SK-N-SH treated with all-trans-retinoic acid at 6 μM for 48 hours (cell line): Measurements from ENCODE around the gene NTN5.
A peak's percentile ranks its signal among the peaks of the same experiment; 100 is the strongest.

Experiments used
- ATAC-seq: fragments of 200-7000 bp; cut with Tn5 transposase; 3 replicates; pipeline ENCODE4 v1.9.1; 2020; ENCODE audit warnings: mild to moderate bottlenecking, moderate library complexity
- ARNTL ChIP-seq: fragments of 450-650 bp; formaldehyde crosslinking; IDR thresholded peaks from 2 replicates; pipeline ENCODE4 v1.5.0; 2020; ENCODE audit warnings: low read depth, mild to moderate bottlenecking, moderate library complexity, borderline replicate concordance
- BACH2 ChIP-seq: fragments of 250-450 bp; sonication (Bioruptor Pico); IDR thresholded peaks from 2 replicates; pipeline ENCODE4 v1.9.0; 2021; ENCODE audit warnings: mild to moderate bottlenecking, borderline replicate concordance
- CREB5 ChIP-seq: fragments of 250-450 bp; sonication (Bioruptor Pico); IDR thresholded peaks from 2 replicates; pipeline ENCODE4 v1.5.1; 2020; ENCODE audit warnings: low read depth, mild to moderate bottlenecking, moderate library complexity
- PATZ1 ChIP-seq: fragments of 250-450 bp; sonication (Bioruptor Pico); IDR thresholded peaks from 2 replicates; pipeline ENCODE4 v1.8.0; 2020; ENCODE audit warnings: mild to moderate bottlenecking, moderate library complexity, borderline replicate concordance
- POU6F1 ChIP-seq: fragments of 250-450 bp; sonication (Bioruptor Pico); IDR thresholded peaks from 2 replicates; pipeline ENCODE4 v1.8.0; 2021; ENCODE audit warnings: low read depth, mild to moderate bottlenecking, moderate library complexity, borderline replicate concordance
- PPARA ChIP-seq: fragments of 250-450 bp; sonication (Bioruptor Pico); IDR thresholded peaks from 2 replicates; pipeline ENCODE4 v1.5.0; 2020; ENCODE audit warnings: mild to moderate bottlenecking, borderline replicate concordance
- RARB ChIP-seq: fragments of 250-450 bp; sonication (Bioruptor Pico); IDR thresholded peaks from 2 replicates; pipeline ENCODE4 v1.8.0; 2021; ENCODE audit warnings: mild to moderate bottlenecking, moderate library complexity
- SNAI2 ChIP-seq: fragments of 250-450 bp; sonication (Bioruptor Pico); IDR thresholded peaks from 2 replicates; pipeline ENCODE4 v1.5.0; 2020; ENCODE audit warnings: mild to moderate bottlenecking, moderate library complexity
- TOX ChIP-seq: fragments of 250-450 bp; sonication (Bioruptor Pico); IDR thresholded peaks from 2 replicates; pipeline ENCODE4 v1.8.0; 2021; ENCODE audit warnings: mild to moderate bottlenecking, moderate library complexity, borderline replicate concordance
- ZC3H10 ChIP-seq: fragments of 250-450 bp; sonication (Bioruptor Pico); IDR thresholded peaks from 2 replicates; pipeline ENCODE4 v1.5.1; 2021; ENCODE audit warnings: mild to moderate bottlenecking, moderate library complexity
- ZFP3 ChIP-seq: fragments of 250-450 bp; sonication (Bioruptor Pico); IDR thresholded peaks from 2 replicates; pipeline ENCODE4 v1.5.0; 2020; ENCODE audit warnings: mild to moderate bottlenecking, moderate library complexity
- ZFP30 ChIP-seq: fragments of 450-650 bp; formaldehyde crosslinking; IDR thresholded peaks from 2 replicates; pipeline ENCODE4 v1.5.0; 2022; ENCODE audit warnings: mild to moderate bottlenecking, moderate library complexity
- ZNF70 ChIP-seq: fragments of 450-650 bp; formaldehyde crosslinking; IDR thresholded peaks from 2 replicates; pipeline ENCODE4 v1.5.0; 2020; ENCODE audit warnings: mild to moderate bottlenecking, moderate library complexity
- ZNF8 ChIP-seq: fragments of 450-650 bp; formaldehyde crosslinking; IDR thresholded peaks from 2 replicates; pipeline ENCODE4 v1.5.0; 2020; ENCODE audit warnings: mild to moderate bottlenecking, moderate library complexity
- TF ChIP-seq, protein P1 (sequence below): fragments of 250-450 bp; sonication (Bioruptor Pico); IDR thresholded peaks from 2 replicates; pipeline ENCODE4 v1.5.0; 2020; ENCODE audit warnings: mild to moderate bottlenecking, moderate library complexity

The NTN5 gene

DNA sequence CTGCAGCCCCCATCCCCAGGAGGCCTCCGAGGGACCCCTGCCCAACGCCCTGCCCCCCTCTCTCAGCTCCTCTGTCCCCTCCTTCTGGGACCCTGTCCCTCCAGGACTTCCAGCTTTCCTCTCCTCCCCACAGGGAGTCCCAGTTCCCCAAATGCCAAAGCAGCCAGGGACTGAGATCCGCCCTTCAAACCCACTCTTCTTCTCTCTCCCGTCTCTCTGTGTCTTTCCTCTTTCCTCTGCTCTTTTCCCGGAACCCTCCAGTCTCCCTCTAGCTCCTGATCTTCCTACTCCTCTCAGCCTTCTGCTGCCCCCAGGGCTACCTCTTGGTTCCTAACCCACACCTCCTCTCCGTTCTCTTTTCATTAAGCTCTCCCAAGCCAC lies 27.2 kb downstream of the NTN5 start:
- ATAC-seq, result peak; percentile 56
- TF ChIP-seq ARNTL (CRISPR knock-in tag), result no peak

DNA sequence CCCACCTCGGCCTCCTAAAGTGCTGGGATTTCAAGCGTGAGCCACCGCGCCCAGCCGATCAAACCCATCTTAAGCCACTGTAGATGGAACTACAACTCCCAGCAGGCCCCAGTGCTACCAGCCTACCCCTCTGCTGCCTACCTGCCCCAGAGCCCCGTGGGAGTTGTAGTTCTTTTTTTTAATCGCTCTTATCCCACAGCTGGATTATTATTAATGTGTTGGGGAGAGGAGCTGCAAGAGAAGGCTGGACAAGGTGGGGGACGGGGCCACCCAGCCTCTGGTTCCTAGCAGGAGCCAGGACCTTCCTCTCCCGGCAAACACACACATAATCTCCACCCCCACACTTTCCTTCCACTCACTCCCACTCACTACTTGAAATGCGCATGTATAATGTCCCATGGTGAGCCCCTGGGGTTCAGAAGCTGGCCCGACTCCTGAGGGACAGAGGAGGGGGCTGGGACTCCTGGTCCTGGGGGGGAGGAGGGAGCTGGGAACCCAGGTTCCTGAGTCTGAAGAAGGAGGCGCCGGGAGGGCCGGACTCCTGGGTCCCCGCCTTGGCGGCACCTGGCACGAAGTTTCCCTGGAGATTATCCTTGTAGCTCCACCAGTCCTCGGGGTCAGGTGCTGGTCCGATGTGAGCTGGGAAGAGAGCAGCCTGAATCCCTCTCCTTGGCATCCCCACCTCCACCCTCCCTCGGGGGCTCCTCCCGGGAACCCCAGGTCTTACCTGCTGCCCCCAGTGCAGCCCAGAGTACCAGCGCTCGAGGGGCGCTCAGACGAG lies 27.8 kb downstream of the NTN5 start:
- peak; percentile 78 for ATAC-seq
- TF ChIP-seq ZNF70 (CRISPR knock-in tag) (no peak), ZC3H10 (CRISPR knock-in tag) (no peak), PATZ1 (CRISPR knock-in tag) (no peak), RARB (no peak), ARNTL (CRISPR knock-in tag) (no peak), ZFP3 (CRISPR knock-in tag) (peak; percentile 76), TOX (CRISPR knock-in tag) (no peak)
- TF ChIP-seq, protein P1, sequence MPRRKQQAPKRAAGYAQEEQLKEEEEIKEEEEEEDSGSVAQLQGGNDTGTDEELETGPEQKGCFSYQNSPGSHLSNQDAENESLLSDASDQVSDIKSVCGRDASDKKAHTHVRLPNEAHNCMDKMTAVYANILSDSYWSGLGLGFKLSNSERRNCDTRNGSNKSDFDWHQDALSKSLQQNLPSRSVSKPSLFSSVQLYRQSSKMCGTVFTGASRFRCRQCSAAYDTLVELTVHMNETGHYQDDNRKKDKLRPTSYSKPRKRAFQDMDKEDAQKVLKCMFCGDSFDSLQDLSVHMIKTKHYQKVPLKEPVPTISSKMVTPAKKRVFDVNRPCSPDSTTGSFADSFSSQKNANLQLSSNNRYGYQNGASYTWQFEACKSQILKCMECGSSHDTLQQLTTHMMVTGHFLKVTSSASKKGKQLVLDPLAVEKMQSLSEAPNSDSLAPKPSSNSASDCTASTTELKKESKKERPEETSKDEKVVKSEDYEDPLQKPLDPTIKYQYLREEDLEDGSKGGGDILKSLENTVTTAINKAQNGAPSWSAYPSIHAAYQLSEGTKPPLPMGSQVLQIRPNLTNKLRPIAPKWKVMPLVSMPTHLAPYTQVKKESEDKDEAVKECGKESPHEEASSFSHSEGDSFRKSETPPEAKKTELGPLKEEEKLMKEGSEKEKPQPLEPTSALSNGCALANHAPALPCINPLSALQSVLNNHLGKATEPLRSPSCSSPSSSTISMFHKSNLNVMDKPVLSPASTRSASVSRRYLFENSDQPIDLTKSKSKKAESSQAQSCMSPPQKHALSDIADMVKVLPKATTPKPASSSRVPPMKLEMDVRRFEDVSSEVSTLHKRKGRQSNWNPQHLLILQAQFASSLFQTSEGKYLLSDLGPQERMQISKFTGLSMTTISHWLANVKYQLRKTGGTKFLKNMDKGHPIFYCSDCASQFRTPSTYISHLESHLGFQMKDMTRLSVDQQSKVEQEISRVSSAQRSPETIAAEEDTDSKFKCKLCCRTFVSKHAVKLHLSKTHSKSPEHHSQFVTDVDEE (CRISPR knock-in tag), result peak; percentile 73; the same call in 1 of the 2 replicates

- no peak for ATAC-seq
- TF ChIP-seq CREB5 (CRISPR knock-in tag) (no peak), SNAI2 (CRISPR knock-in tag) (no peak), ZNF8 (CRISPR knock-in tag) (no peak), PPARA (no peak)
Observed at GRCh38 chr19:48644355-48644754, 28.5 kb downstream of the NTN5 start.

DNA sequence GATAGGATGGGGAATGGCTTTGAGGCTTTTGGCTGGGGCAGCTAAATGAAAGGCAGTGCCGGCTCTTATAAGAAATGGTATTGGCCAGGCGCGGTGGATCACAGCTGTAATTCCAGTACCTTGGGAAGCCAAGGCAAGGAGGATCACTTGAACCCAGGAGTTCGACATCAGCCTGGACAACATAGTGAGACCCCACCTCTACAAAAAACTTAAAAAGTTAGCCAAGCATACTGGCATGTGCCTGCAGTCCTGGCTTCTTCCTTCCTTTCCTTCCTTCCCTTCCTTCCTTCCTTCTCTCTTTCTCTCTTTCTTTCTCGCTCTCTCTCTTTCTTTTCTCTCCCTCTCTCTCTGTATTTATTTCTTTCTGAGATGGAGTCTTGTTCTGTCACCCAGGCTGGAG lies 30.0 kb downstream of the NTN5 start:
- no peak for ATAC-seq
- TF ChIP-seq BACH2 (CRISPR knock-in tag) (no peak), PPARA (no peak)
- TF ChIP-seq, all 23 proteins: peak for 0

DNA sequence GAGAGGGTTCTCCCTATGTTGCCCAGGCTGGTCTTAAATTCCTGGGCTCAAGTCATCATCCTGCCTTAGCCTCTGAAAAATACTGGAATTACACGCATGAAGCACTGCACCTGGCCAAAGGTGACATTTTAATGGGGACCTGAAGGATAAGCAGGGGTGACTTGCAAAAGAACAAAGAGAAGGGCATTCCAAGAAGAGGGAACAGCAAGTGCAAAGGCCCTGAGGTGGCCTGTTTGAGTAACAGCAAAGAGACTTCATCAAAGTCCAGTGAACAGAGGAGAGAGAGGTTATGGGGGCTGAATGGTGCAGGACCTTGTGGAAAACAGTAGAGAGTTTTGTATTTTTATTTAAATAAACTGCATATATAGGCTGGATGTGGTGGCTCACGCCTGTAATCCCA lies 31.0 kb downstream of the NTN5 start:
- no peak for ATAC-seq
- TF ChIP-seq ARNTL (CRISPR knock-in tag), result no peak
- no peak for TF ChIP-seq POU6F1 (CRISPR knock-in tag)
- no peak for TF ChIP-seq ZNF8 (CRISPR knock-in tag)
- no peak for TF ChIP-seq ZFP30 (CRISPR knock-in tag)
- TF ChIP-seq CREB5 (CRISPR knock-in tag), result no peak
